ENCODE measurements around the gene GPR62. TPM values are rescaled to one million over a fixed set of nuclear protein-coding genes. Genes with fewer than 3 reads are reported as not detected.

Gene GPR62
- polyA plus RNA-seq, 3 donors = not detected

GRCh38 chr3:52001443-52001974 is 46.3 kb downstream of the GPR62 start:
- Histone ChIP-seq H2AFZ (ENCODE audit: insufficient read depth, low read depth, low read length, poor library complexity, severe bottlenecking) (peak overlapping the region; percentile 35), H3K27me3 (ENCODE audit: control insufficient read depth in 2 of 2, insufficient read depth in 2 of 2, low read length in 2 of 2) (no peaks in the 10 kb centered on the region), H3K9me3 (replicated peaks in 1 of 2; ENCODE audit: control insufficient read depth in 1 of 2, insufficient read depth in 1 of 2, low read length in 2 of 2) (no peaks in the 10 kb centered on the region), H3K4me2 (replicated peaks; ENCODE audit: extremely low read depth, low read length, poor library complexity, severe bottlenecking) (peak overlapping the region; percentile 20), H3K79me2 (ENCODE audit: insufficient read depth, low read length) (no peaks in the 10 kb centered on the region), H3K9ac (ENCODE audit: insufficient read depth, low read length, poor library complexity, severe bottlenecking) (no peak overlapping the region), H3K36me3 (replicated peaks in 1 of 2; ENCODE audit: control insufficient read depth in 1 of 2, insufficient read depth in 2 of 2, low read length in 2 of 2) (no peaks in the 10 kb centered on the region), H3K4me1 (ENCODE audit: control insufficient read depth in 1 of 2, insufficient read depth in 2 of 2, low read length in 2 of 2) (peaks cover 18 to 22% of the 10 kb centered on the region in 2 donors), H3K27ac (ENCODE audit: low read depth in 1 of 2, low read length in 2 of 2) (no peak overlapping the region), H4K20me1 (ENCODE audit: insufficient read depth, low read length) (no peaks in the 10 kb centered on the region), H3K4me3 (replicated peaks in 1 of 3; ENCODE audit: low read depth in 2 of 3, low read length in 3 of 3) (no peak overlapping the region)
- WGBS (ENCODE audit: insufficient coverage) = 1% methylated on average over 7 of the region's 18 CpGs
- no peaks in the 10 kb centered on the region for H3K9me3 Mint-ChIP-seq
- H3K36me3 Mint-ChIP-seq = no peaks in the 10 kb centered on the region
- intact Hi-C loops (cut with micrococcal nuclease) = loop anchor here in 1 of 2 donors (1.0 to 5.0 kb wide), 3 partner anchors 51 to 143 kb away; no protein-coding TSS in a partner anchor
- TF ChIP-seq, protein P1, sequence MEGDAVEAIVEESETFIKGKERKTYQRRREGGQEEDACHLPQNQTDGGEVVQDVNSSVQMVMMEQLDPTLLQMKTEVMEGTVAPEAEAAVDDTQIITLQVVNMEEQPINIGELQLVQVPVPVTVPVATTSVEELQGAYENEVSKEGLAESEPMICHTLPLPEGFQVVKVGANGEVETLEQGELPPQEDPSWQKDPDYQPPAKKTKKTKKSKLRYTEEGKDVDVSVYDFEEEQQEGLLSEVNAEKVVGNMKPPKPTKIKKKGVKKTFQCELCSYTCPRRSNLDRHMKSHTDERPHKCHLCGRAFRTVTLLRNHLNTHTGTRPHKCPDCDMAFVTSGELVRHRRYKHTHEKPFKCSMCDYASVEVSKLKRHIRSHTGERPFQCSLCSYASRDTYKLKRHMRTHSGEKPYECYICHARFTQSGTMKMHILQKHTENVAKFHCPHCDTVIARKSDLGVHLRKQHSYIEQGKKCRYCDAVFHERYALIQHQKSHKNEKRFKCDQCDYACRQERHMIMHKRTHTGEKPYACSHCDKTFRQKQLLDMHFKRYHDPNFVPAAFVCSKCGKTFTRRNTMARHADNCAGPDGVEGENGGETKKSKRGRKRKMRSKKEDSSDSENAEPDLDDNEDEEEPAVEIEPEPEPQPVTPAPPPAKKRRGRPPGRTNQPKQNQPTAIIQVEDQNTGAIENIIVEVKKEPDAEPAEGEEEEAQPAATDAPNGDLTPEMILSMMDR (IDR thresholded peaks at IDR 0.05) = peak; percentile 95
- DNase-seq = peak; percentile 46 to 69 (median 61)
- H3K4me1 Mint-ChIP-seq = peaks cover 19% of the 10 kb centered on the region
- H3K4me3 Mint-ChIP-seq = no peak overlapping the region
- H3K27me3 Mint-ChIP-seq (ENCODE audit: low read depth in 3 of 3) = peaks cover 2 to 7% (median 6%) of the 10 kb centered on the region in 3 donors
- no peak overlapping the region for H3K27ac Mint-ChIP-seq

DNA sequence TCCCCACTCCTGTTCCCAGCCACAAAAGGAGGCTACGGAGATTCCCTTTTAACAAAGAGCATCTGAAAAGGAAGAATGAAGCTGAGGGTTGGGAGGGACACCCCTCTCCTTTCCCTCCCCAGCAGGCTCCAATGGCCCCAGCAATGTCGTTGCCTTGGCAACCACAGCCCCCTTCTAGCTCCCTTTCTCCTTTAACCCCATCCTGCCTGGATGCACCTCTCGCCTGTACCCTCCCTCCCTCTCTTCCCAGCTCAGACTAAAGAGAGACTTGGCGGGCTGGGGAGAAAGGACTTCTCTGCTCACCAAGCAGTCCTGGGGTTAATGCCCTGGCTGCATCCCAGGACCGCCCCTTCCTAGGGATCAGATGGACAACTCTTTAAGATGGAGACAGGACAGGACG is 47.6 kb downstream of the GPR62 start:
- WGBS (ENCODE audit: insufficient coverage) = 100% methylated on average over 1 of the region's 6 CpGs
- H3K27ac Mint-ChIP-seq = peak overlapping the region in 1 of 7 donors; percentile 19
- no peak overlapping the region for H3K4me3 Mint-ChIP-seq

More for the DNA sequence above, 47.6 kb downstream of the GPR62 start:
- no peaks in the 10 kb centered on the region for H3K79me2 ChIP-seq (ENCODE audit: insufficient read depth, low read length)
- TF ChIP-seq, protein P1 (IDR thresholded peaks at IDR 0.05) = no peak
- H3K9me3 ChIP-seq (replicated peaks in 1 of 2; ENCODE audit: control insufficient read depth in 1 of 2, insufficient read depth in 1 of 2, low read length in 2 of 2) = no peaks in the 10 kb centered on the region
- Mint-ChIP-seq H3K27me3 (ENCODE audit: low read depth in 3 of 3) (peaks cover 0 to 7% (median 6%) of the 10 kb centered on the region in 3 donors), H3K4me1 (peaks cover 24% of the 10 kb centered on the region), H3K9me3 (no peaks in the 10 kb centered on the region), H3K36me3 (no peaks in the 10 kb centered on the region)
- peaks cover 22 to 29% of the 10 kb centered on the region in 2 donors for H3K4me1 ChIP-seq (ENCODE audit: control insufficient read depth in 1 of 2, insufficient read depth in 2 of 2, low read length in 2 of 2)
- H3K9ac ChIP-seq (ENCODE audit: insufficient read depth, low read length, poor library complexity, severe bottlenecking) = no peak overlapping the region
- no peaks in the 10 kb centered on the region for H4K20me1 ChIP-seq (ENCODE audit: insufficient read depth, low read length)
- no peak overlapping the region for H2AFZ ChIP-seq (ENCODE audit: insufficient read depth, low read depth, low read length, poor library complexity, severe bottlenecking)
- H3K36me3 ChIP-seq (replicated peaks in 1 of 2; ENCODE audit: control insufficient read depth in 1 of 2, insufficient read depth in 2 of 2, low read length in 2 of 2) = no peaks in the 10 kb centered on the region
- H3K27ac ChIP-seq (ENCODE audit: low read depth in 1 of 2, low read length in 2 of 2) = no peak overlapping the region
- H3K4me3 ChIP-seq (replicated peaks in 1 of 3; ENCODE audit: low read depth in 2 of 3, low read length in 3 of 3) = no peak overlapping the region
- no peak for DNase-seq
- intact Hi-C loops (cut with micrococcal nuclease) = loop anchor here (2.0 to 5.0 kb wide), 3 partner anchors 50 to 140 kb away; no protein-coding TSS in a partner anchor
- H3K27me3 ChIP-seq (ENCODE audit: control insufficient read depth in 2 of 2, insufficient read depth in 2 of 2, low read length in 2 of 2) = no peaks in the 10 kb centered on the region
- H3K4me2 ChIP-seq (replicated peaks; ENCODE audit: extremely low read depth, low read length, poor library complexity, severe bottlenecking) = no peak overlapping the region
